ENCODE data around the gene PANK4. TPM values are rescaled to one million over a fixed set of nuclear protein-coding genes. Genes with fewer than 3 reads are reported as not detected.

Gene PANK4
- total RNA-seq, 1 experiment from 2014 or later: 48.8 TPM

GRCh38 chr1:2563205-2563604 is 36.8 kb upstream of the PANK4 start:
- no peak for DNase-seq
- peaks cover 86% of the 10 kb centered on the region for H3K27me3 ChIP-seq

GRCh38 chr1:2561898-2562895 is 35.8 kb upstream of the PANK4 start:
- no peak for DNase-seq
- Histone ChIP-seq H3K4me1 (no peaks in the 10 kb centered on the region; the same call in 1 of the 2 replicates), H3K9me3 (replicated peaks) (no peaks in the 10 kb centered on the region), H3K27ac (no peak overlapping the region), H3K27me3 (peaks cover 92% of the 10 kb centered on the region), H3K36me3 (no peaks in the 10 kb centered on the region), H3K4me3 (no peak overlapping the region)

More at GRCh38 chr1:2563205-2563604, 36.8 kb upstream of the PANK4 start:
- Histone ChIP-seq H3K4me1 (no peaks in the 10 kb centered on the region; the same call in 1 of the 2 replicates), H3K4me3 (no peak overlapping the region), H3K9me3 (replicated peaks) (no peaks in the 10 kb centered on the region), H3K36me3 (no peaks in the 10 kb centered on the region), H3K27ac (no peak overlapping the region)

- Histone ChIP-seq H3K9me3 (replicated peaks) (no peaks in the 10 kb centered on the region), H3K36me3 (no peaks in the 10 kb centered on the region), H3K27me3 (peaks cover 92% of the 10 kb centered on the region), H3K4me1 (no peaks in the 10 kb centered on the region; the same call in 1 of the 2 replicates), H3K27ac (no peak overlapping the region), H3K4me3 (no peak overlapping the region)
- no peak for DNase-seq
Observed at GRCh38 chr1:2561446-2561845, 35.0 kb upstream of the PANK4 start.

- H3K4me1 ChIP-seq: no peaks in the 10 kb centered on the region; the same call in 1 of the 2 replicates
- no peak for DNase-seq
- peaks cover 92% of the 10 kb centered on the region for H3K27me3 ChIP-seq
- H3K4me3 ChIP-seq: no peak overlapping the region
- no peaks in the 10 kb centered on the region for H3K36me3 ChIP-seq
- no peak overlapping the region for H3K27ac ChIP-seq
- H3K9me3 ChIP-seq (replicated peaks): no peaks in the 10 kb centered on the region
Observed at GRCh38 chr1:2560299-2561073, 34.1 kb upstream of the PANK4 start.

- Histone ChIP-seq H3K36me3 (no peaks in the 10 kb centered on the region), H3K27me3 (peaks cover 91% of the 10 kb centered on the region), H3K9me3 (replicated peaks) (no peaks in the 10 kb centered on the region), H3K27ac (no peak overlapping the region), H3K4me1 (no peaks in the 10 kb centered on the region; the same call in 1 of the 2 replicates), H3K4me3 (no peak overlapping the region)
- no peak for DNase-seq
Observed at GRCh38 chr1:2559509-2560298, 33.3 kb upstream of the PANK4 start.

- Histone ChIP-seq H3K4me1 (no peaks in the 10 kb centered on the region; the same call in 1 of the 2 replicates), H3K27me3 (peaks cover 88% of the 10 kb centered on the region), H3K9me3 (replicated peaks) (no peaks in the 10 kb centered on the region), H3K4me3 (no peak overlapping the region), H3K36me3 (no peaks in the 10 kb centered on the region), H3K27ac (no peak overlapping the region)
- DNase-seq: no peak
Observed at GRCh38 chr1:2558861-2559260, 32.5 kb upstream of the PANK4 start.

GRCh38 chr1:2558420-2558819 is 32.0 kb upstream of the PANK4 start:
- no peak for DNase-seq

GRCh38 chr1:2557482-2558400 is 31.3 kb upstream of the PANK4 start:
- H3K4me1 ChIP-seq: no peaks in the 10 kb centered on the region

More at GRCh38 chr1:2558420-2558819, 32.0 kb upstream of the PANK4 start:
- H3K9me3 ChIP-seq (replicated peaks): no peaks in the 10 kb centered on the region
- no peaks in the 10 kb centered on the region; the same call in 1 of the 2 replicates for H3K4me1 ChIP-seq
- no peaks in the 10 kb centered on the region for H3K36me3 ChIP-seq
- no peak overlapping the region for H3K27ac ChIP-seq
- H3K4me3 ChIP-seq: no peak overlapping the region
- H3K27me3 ChIP-seq: peaks cover 86% of the 10 kb centered on the region

GRCh38 chr1:2556678-2557481 is 30.5 kb upstream of the PANK4 start:
- DNase-seq: no peak
- H3K36me3 ChIP-seq: no peaks in the 10 kb centered on the region
- H3K4me1 ChIP-seq: no peaks in the 10 kb centered on the region
- peaks cover 75% of the 10 kb centered on the region for H3K27me3 ChIP-seq
- peak overlapping the region; percentile 7; the same call in 1 of the 2 replicates for H3K4me3 ChIP-seq
- no peaks in the 10 kb centered on the region for H3K9me3 ChIP-seq (replicated peaks)
- H3K27ac ChIP-seq: no peak overlapping the region

More at GRCh38 chr1:2557482-2558400, 31.3 kb upstream of the PANK4 start:
- peaks cover 79% of the 10 kb centered on the region for H3K27me3 ChIP-seq
- H3K4me3 ChIP-seq: no peak overlapping the region
- H3K36me3 ChIP-seq: no peaks in the 10 kb centered on the region
- no peak overlapping the region for H3K27ac ChIP-seq
- H3K9me3 ChIP-seq (replicated peaks): no peaks in the 10 kb centered on the region
- no peak for DNase-seq

- H3K9me3 ChIP-seq (replicated peaks): no peaks in the 10 kb centered on the region
- H3K27ac ChIP-seq: no peak within 1 kb of the TSS
- H3K4me1 ChIP-seq: no peaks in the 10 kb centered on the region
- H3K36me3 ChIP-seq: no peaks in the 10 kb centered on the region
- peaks cover 69% of the 10 kb centered on the region for H3K27me3 ChIP-seq
- peak within 1 kb of the TSS; percentile 7; the same call in 1 of the 2 replicates for H3K4me3 ChIP-seq
- no peak for DNase-seq
Observed at GRCh38 chr1:2556277-2556677, 29.9 kb upstream of the PANK4 start, which contains the start of gene TNFRSF14. TNFRSF14 (plus strand) TSS chr1:2556371; CDS start chr1:2556665, 294 bp downstream.

GRCh38 chr1:2555634-2556276 is 29.4 kb upstream of the PANK4 start:
- Histone ChIP-seq H3K9me3 (replicated peaks) (no peaks in the 10 kb centered on the region), H3K36me3 (no peaks in the 10 kb centered on the region), H3K27ac (no peak overlapping the region), H3K27me3 (peaks cover 66% of the 10 kb centered on the region), H3K4me1 (no peaks in the 10 kb centered on the region), H3K4me3 (0 out of 2 replicates have a peak overlapping the region, but pooled peaks have one; percentile 7)
- no peak for DNase-seq

All from SJCRH30 (cell line).